HEK293 (cell line): ENCODE measurements around the gene KRTAP3-3.

Source experiments
- CTCF ChIA-PET: fragments of 350-600 bp; formaldehyde crosslinking; extraction: SDS; loops from one replicate; lab custom pipeline; 2021; ENCODE audit warnings: antibody characterized with exemption; lab: Yijun Ruan, JAX
- POLR2A ChIA-PET: fragments of 300-600 bp; formaldehyde crosslinking; extraction: SDS; loops from one replicate; lab custom pipeline; 2020; ENCODE audit warnings: antibody characterized with exemption, inconsistent platforms; lab: Yijun Ruan, JAX
- H3K27ac ChIP-seq: fragments of 200-500 bp; sonication (Bioruptor generic); 2 replicates; pipeline ENCODE4 v1.5.1; 2014; ENCODE audit warnings: low read depth, low read length, control low read depth, inconsistent platforms; ENCODE audit errors: extremely low read depth
- H3K36me3 ChIP-seq, 2 experiments: fragments of 200-500 bp in 1 of 2; sonication (Bioruptor generic) in 1 of 2; 1 replicate in 1 of 2; 2 replicates in 1 of 2; pipeline ENCODE4 v1.5.1; 2014 to 2017; ENCODE audit warnings: inconsistent platforms in 2 of 2, low read length in 2 of 2; ENCODE audit not compliant: control insufficient read depth in 2 of 2, insufficient read depth in 1 of 2
- H3K4me1 ChIP-seq: fragments of 200-500 bp; sonication (Bioruptor generic); 2 replicates; pipeline ENCODE4 v1.5.1; 2014; ENCODE audit warnings: mild to moderate bottlenecking, low read length, inconsistent platforms; ENCODE audit not compliant: control insufficient read depth, insufficient read depth
- H3K4me3 ChIP-seq: 2 replicates; pipeline ENCODE4 v1.5.1; 2011; ENCODE audit warnings: low read depth, mild to moderate bottlenecking, control low read depth, low read length, moderate library complexity
- H3K9me3 ChIP-seq: fragments of 200-500 bp; sonication (Bioruptor generic); 2 replicates; pipeline ENCODE4 v1.5.1; 2014; ENCODE audit warnings: low read depth, low read length, inconsistent platforms; ENCODE audit not compliant: control insufficient read depth, insufficient read depth
- BCL11A ChIP-seq: fragments of 450-650 bp; formaldehyde crosslinking; IDR thresholded peaks from 2 replicates; pipeline ENCODE4 v1.5.1; 2016; ENCODE audit warnings: low read depth, missing biosample characterization, missing genetic modification characterization
- BCL11B ChIP-seq: fragments of 450-650 bp; formaldehyde crosslinking; IDR thresholded peaks from 2 replicates; pipeline ENCODE4 v1.5.1; 2016; ENCODE audit warnings: low read depth, missing biosample characterization, missing genetic modification characterization
- FEZF1 ChIP-seq: fragments of 450-650 bp; formaldehyde crosslinking; IDR thresholded peaks from 2 replicates; pipeline ENCODE4 v1.5.1; 2016; ENCODE audit warnings: missing biosample characterization, missing genetic modification characterization
- HOXA7 ChIP-seq: sonication (generic); formaldehyde crosslinking; IDR thresholded peaks from 2 replicates; pipeline ENCODE4 v1.8.1; 2022; ENCODE audit warnings: missing genetic modification reagents, borderline replicate concordance
- HOXD13 ChIP-seq: sonication (generic); formaldehyde crosslinking; IDR thresholded peaks from 2 replicates; pipeline ENCODE4 v1.8.0; 2022; ENCODE audit warnings: missing genetic modification reagents, borderline replicate concordance
- IKZF3 ChIP-seq: fragments of 450-650 bp; IDR thresholded peaks from 2 replicates; pipeline ENCODE4 v1.5.0; 2018; ENCODE audit warnings: missing biosample characterization, mild to moderate bottlenecking, missing genetic modification characterization, moderate library complexity
- MYNN ChIP-seq: fragments of 450-650 bp; formaldehyde crosslinking; IDR thresholded peaks from 2 replicates; pipeline ENCODE4 v1.5.1; 2016; ENCODE audit warnings: missing biosample characterization, missing genetic modification characterization, borderline replicate concordance
- PBX3 ChIP-seq: sonication (generic); formaldehyde crosslinking; IDR thresholded peaks from 2 replicates; pipeline ENCODE4 v1.8.1; 2022; ENCODE audit warnings: mild to moderate bottlenecking, moderate library complexity, missing genetic modification reagents
- PRDM4 ChIP-seq: fragments of 450-650 bp; formaldehyde crosslinking; IDR thresholded peaks from 2 replicates; pipeline ENCODE4 v1.5.1; 2017; ENCODE audit warnings: missing biosample characterization, missing genetic modification characterization
- ZBTB1 ChIP-seq: fragments of 450-650 bp; formaldehyde crosslinking; IDR thresholded peaks from 2 replicates; pipeline ENCODE4 v1.5.1; 2016; ENCODE audit warnings: missing biosample characterization, missing genetic modification characterization
- ZBTB17 ChIP-seq: fragments of 450-650 bp; formaldehyde crosslinking; IDR thresholded peaks from 2 replicates; pipeline ENCODE4 v1.5.1; 2016; ENCODE audit warnings: missing biosample characterization, missing genetic modification characterization
- ZFHX2 ChIP-seq: fragments of 450-650 bp; formaldehyde crosslinking; conservative IDR thresholded peaks from 2 replicates; pipeline ENCODE4 v1.5.1; 2016; ENCODE audit warnings: missing biosample characterization, missing genetic modification characterization
- ZIC2 ChIP-seq: fragments of 450-650 bp; formaldehyde crosslinking; IDR thresholded peaks from 2 replicates; pipeline ENCODE4 v1.5.1; 2016; ENCODE audit warnings: missing biosample characterization, missing genetic modification characterization
- ZNF114 ChIP-seq: fragments of 450-650 bp; formaldehyde crosslinking; IDR thresholded peaks from 2 replicates; pipeline ENCODE4 v1.5.0; 2017; ENCODE audit warnings: missing biosample characterization, missing genetic modification characterization
- ZNF132 ChIP-seq: fragments of 450-650 bp; formaldehyde crosslinking; IDR thresholded peaks from 2 replicates; pipeline ENCODE4 v1.5.1; 2017; ENCODE audit warnings: missing biosample characterization, missing genetic modification characterization, borderline replicate concordance
- ZNF155 ChIP-seq: fragments of 450-650 bp; formaldehyde crosslinking; IDR thresholded peaks from 2 replicates; pipeline ENCODE4 v1.5.1; 2016; ENCODE audit warnings: missing biosample characterization, missing genetic modification characterization
- ZNF169 ChIP-seq: fragments of 450-650 bp; formaldehyde crosslinking; IDR thresholded peaks from 2 replicates; pipeline ENCODE4 v1.5.1; 2016; ENCODE audit warnings: missing biosample characterization, missing genetic modification characterization
- ZNF280C ChIP-seq: fragments of 450-650 bp; formaldehyde crosslinking; IDR thresholded peaks from 2 replicates; pipeline ENCODE4 v1.5.1; 2016; ENCODE audit warnings: missing biosample characterization, missing genetic modification characterization
- ZNF341 ChIP-seq: fragments of 450-650 bp; formaldehyde crosslinking; IDR thresholded peaks from 2 replicates; pipeline ENCODE4; 2016; ENCODE audit warnings: low read depth, missing biosample characterization, missing genetic modification characterization
- ZNF394 ChIP-seq: fragments of 450-650 bp; formaldehyde crosslinking; IDR thresholded peaks from 2 replicates; pipeline ENCODE4 v1.5.1; 2016; ENCODE audit warnings: missing biosample characterization, missing genetic modification characterization, mild to moderate bottlenecking, moderate library complexity, borderline replicate concordance
- ZNF426 ChIP-seq: fragments of 450-650 bp; formaldehyde crosslinking; IDR thresholded peaks from 2 replicates; pipeline ENCODE4 v1.5.1; 2017; ENCODE audit warnings: missing biosample characterization, missing genetic modification characterization, mild to moderate bottlenecking, inconsistent platforms, moderate library complexity
- ZNF529 ChIP-seq: fragments of 450-650 bp; formaldehyde crosslinking; IDR thresholded peaks from 2 replicates; pipeline ENCODE4 v1.5.1; 2017; ENCODE audit warnings: missing genetic modification characterization, missing biosample characterization; ENCODE audit not compliant: insufficient replicate concordance
- ZNF660 ChIP-seq: fragments of 450-650 bp; IDR thresholded peaks from 2 replicates; pipeline ENCODE4 v1.5.1; 2018; ENCODE audit warnings: missing biosample characterization, mild to moderate bottlenecking, missing genetic modification characterization
- ZSCAN16 ChIP-seq: fragments of 450-650 bp; formaldehyde crosslinking; IDR thresholded peaks from 2 replicates; pipeline ENCODE4 v1.5.1; 2016; ENCODE audit warnings: missing biosample characterization, missing genetic modification characterization
- ZSCAN23 ChIP-seq: fragments of 450-650 bp; formaldehyde crosslinking; IDR thresholded peaks from 2 replicates; pipeline ENCODE4 v1.5.1; 2016; ENCODE audit warnings: missing biosample characterization, missing genetic modification characterization
- ZSCAN30 ChIP-seq: fragments of 450-650 bp; IDR thresholded peaks from 2 replicates; pipeline ENCODE4 v1.5.1; 2018; ENCODE audit warnings: missing biosample characterization, mild to moderate bottlenecking, missing genetic modification characterization, moderate library complexity
- TF ChIP-seq, protein P1 (sequence below): fragments of 450-650 bp; formaldehyde crosslinking; optimal IDR thresholded peaks from 2 replicates; pipeline ENCODE3; 2016; ENCODE audit warnings: missing biosample characterization, mild to moderate bottlenecking, missing genetic modification characterization

Gene KRTAP3-3

DNA sequence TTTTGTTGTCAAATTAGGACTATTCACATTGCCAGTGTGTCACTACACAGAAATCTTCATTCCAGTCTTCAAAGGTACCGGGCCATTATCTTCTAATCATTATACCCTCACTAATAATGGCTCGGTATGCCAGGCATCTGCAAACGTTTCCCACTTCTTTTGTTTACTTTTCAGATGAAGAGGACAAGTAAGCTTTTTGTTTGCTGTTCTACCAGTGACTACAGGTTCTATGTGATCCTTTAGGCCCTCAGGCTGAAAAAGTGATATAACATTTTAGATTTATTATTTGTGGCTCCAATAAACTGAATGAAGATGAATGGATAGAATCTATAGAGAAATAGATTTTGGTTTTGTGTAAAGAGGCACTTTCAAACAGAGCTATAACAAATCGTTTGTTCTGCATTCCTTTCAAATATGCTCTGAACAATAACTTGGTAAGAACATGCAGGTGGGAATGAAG, 15.4 kb upstream of the KRTAP3-3 start:
- H3K36me3 ChIP-seq: no peaks in the 10 kb centered on the region
- POLR2A ChIA-PET: no interaction called here
- CTCF ChIA-PET: interaction anchor here (0.5 kb wide), 1 partner anchor 559 kb away, joined by 5 read pairs; no protein-coding TSS in a partner anchor
- H3K4me1 ChIP-seq: no peaks in the 10 kb centered on the region
- no peak overlapping the region for H3K27ac ChIP-seq
- H3K4me3 ChIP-seq: no peak overlapping the region
- H3K9me3 ChIP-seq: no peaks in the 10 kb centered on the region
- TF ChIP-seq BCL11B (tag by site-specific recombination) (no peak), ZSCAN16 (tag by site-specific recombination) (no peak), MYNN (no peak), BCL11A (tag by site-specific recombination) (no peak), ZNF529 (tag by site-specific recombination) (no peak), ZNF132 (tag by site-specific recombination) (no peak), HOXA7 (CRISPR knock-in tag) (no peak), ZSCAN23 (tag by site-specific recombination) (no peak), PBX3 (no peak), ZSCAN30 (no peak), HOXD13 (CRISPR knock-in tag) (no peak)
- TF ChIP-seq, protein P1, sequence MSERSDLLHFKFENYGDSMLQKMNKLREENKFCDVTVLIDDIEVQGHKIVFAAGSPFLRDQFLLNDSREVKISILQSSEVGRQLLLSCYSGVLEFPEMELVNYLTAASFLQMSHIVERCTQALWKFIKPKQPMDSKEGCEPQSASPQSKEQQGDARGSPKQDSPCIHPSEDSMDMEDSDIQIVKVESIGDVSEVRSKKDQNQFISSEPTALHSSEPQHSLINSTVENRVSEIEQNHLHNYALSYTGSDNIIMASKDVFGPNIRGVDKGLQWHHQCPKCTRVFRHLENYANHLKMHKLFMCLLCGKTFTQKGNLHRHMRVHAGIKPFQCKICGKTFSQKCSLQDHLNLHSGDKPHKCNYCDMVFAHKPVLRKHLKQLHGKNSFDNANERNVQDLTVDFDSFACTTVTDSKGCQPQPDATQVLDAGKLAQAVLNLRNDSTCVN: no peak

- Histone ChIP-seq H3K4me3 (no peak within 1 kb of the TSS), H3K9me3 (no peaks in the 10 kb centered on the region)
- CTCF ChIA-PET: interaction anchor here (0.5 kb wide), 1 partner anchor 640 kb away, joined by 3 read pairs; no protein-coding TSS in a partner anchor
- TF ChIP-seq ZBTB17 (tag by site-specific recombination) (no peak), ZNF155 (tag by site-specific recombination) (no peak), ZIC2 (tag by site-specific recombination) (no peak), IKZF3 (tag by site-specific recombination) (no peak), ZNF169 (tag by site-specific recombination) (no peak), FEZF1 (tag by site-specific recombination) (no peak), ZNF394 (tag by site-specific recombination) (no peak), ZNF280C (tag by site-specific recombination) (no peak), ZNF660 (no peak), ZNF426 (tag by site-specific recombination) (no peak), ZBTB1 (tag by site-specific recombination) (no peak), PRDM4 (tag by site-specific recombination) (no peak), ZFHX2 (tag by site-specific recombination) (no peak), ZNF341 (tag by site-specific recombination) (no peak), ZNF114 (tag by site-specific recombination) (no peak)
- TF ChIP-seq, all 188 proteins: peak for 0
- POLR2A ChIA-PET: no interaction called here
- Histone ChIP-seq H3K27ac (no peak within 1 kb of the TSS), H3K36me3 (no peaks in the 10 kb centered on the region), H3K4me1 (no peaks in the 10 kb centered on the region)
These were observed 14.8 kb upstream of the KRTAP3-3 start, which contains the start of gene KRTAP3-1 for GRCh38 chr17:41008811-41009210. KRTAP3-1 (minus strand) TSS chr17:41009128; CDS start chr17:41009074, 54 bp downstream.
